GM18868 (cell line): ENCODE data around the gene IL21.
"Not testable (repeated sequence)": the region's sequence is repeated elsewhere in the genome, so short reads cannot be mapped to it uniquely, and the experiment has no call there.

Experiments used
- ATAC-seq: cut with Tn5 transposase; IDR thresholded peaks from one replicate; pipeline ENCODE4 v1.9.1; 2021; ENCODE audit warnings: mild to moderate bottlenecking, moderate library complexity; ENCODE audit not compliant: unreplicated experiment

The IL21 gene

GRCh38 chr4:122583906-122584305 is 37.0 kb downstream of the IL21 start:
- ATAC-seq, result no peak

DNA sequence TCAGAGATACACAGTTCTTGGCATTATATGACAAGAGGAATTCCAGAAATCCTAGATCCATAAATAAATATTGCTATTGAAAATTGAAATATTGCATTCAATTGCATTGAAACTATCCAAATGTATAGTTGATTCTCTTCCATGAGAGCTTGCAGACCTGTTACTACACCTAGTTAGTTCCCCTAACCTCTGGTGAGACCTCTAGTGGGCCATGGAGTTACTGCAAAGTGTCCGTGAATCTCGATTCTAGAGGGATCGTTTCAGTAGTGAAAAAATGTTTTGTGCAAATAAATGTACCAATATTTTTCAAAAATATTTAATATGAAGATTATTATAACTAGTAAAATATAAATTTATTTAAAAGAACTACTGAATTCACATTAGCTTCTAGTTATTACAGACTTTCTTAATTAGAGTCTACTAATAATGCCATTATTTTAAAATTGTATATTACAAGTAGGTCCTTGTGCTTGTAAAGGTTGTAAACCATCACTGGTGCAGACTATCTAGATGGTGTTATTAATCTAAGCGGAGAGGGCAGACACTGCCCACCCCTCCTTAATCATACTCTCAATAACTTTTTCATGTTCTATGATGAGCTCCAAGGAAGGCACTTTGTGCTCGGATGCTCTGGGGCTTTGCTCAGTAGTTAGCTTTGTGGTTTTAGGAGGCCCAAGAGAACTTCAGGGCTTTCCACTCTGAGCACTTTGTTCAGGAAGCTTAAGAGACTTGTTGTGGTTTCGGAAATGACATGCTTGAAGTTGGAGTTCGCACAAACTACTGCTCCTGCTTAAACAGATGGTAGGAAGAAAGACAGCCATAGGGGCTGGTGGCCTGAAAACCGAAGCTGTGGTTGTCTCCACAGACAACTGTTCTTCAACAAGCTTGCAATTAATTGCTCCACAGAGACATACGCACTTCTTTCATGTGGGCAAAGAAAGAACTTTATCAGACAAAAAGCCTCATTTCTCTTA is 42.8 kb downstream of the IL21 start:
- peak; percentile 73 for ATAC-seq

- ATAC-seq, result no peak
These were observed 43.7 kb downstream of the IL21 start for GRCh38 chr4:122577189-122577553.

DNA sequence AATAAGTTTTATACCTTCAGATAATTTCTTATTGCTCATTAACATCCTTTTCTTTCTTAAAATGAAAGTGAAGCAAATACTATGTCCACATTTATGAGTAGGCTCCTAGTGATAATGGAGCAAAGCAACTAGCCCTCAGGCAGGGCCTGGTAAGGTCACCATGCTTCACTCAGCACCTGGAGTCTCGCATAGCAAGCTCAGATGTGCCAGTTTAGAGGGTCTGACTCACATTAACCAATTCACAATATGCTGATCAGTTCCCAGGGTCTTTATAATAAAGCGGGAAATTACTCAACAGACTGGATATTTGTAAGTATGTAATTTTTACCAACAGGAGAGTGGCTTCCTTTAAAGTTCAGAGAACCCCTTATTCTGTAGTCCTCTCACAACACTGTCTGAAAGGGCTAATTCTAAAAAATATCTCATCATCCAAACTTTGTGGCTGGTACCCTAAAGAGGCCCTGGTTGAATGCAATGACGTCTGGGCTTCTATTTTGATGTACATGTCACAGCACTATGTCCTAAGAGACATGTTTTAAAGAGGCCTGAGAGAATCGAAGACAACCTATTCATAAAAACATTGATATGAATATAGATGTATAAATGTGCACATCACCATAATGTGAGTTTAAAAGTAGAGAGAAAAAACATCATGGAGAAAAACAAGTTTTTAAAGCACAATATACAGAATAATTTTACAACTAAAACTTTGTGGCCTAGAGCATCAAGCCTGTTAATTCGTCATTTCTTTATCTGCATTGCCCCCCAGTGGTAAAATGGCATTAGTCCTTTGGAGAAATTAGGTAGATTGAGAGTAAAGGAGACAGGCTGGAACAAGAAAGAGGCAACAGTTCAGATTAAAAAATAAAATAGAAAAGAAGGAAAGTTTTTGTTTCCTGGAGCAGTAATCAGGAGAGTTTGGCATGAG is 44.3 kb downstream of the IL21 start:
- peak; percentile 71 for ATAC-seq

DNA sequence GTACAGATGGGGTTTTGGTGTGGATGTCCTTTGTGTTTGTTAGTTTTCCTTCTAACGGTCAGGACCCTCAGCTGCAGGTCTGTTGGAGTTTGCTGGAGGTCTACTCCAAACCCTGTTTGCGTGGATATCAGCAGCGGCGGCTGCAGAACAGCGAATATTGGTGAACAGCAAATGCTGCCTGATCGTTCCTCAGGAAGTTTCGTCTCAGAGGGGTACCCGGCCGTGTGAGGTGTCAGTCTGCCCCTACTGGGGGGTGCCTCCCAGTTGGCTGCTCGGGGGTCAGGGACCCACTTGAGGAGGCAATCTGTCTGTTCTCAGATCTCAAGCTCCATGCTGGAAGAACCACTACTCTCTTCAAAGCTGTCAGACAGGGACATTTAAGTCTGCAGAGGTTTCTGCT is 46.5 kb downstream of the IL21 start:
- ATAC-seq, result not testable (repeated sequence)

DNA sequence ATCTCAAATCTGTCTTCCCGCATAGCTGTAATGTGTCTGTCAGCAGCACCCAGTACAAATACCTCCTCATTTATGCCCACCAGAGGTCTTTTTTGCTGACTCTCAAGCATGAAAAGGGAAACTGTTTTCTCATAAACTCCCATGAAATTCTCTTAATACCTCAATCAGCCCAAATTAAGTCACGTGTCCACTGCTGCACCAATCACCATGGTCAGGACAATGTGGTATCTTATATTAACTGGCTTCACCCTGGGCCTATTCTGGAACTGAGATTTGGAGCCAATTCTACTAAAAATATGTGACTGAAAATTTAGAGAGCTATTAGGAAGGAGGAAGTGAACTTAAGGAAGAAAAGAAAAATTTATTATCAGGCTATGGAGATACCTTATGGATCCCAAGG is 58.4 kb downstream of the IL21 start:
- ATAC-seq, result no peak
